DOHH2 (cell line): Measurements from ENCODE around the gene LETM1.

Experiments
- H3F3A ChIP-seq: fragments of 200-600 bp; sonication (generic), shearing (Covaris generic); 2 replicates; pipeline ENCODE4 v1.6.0; 2016; ENCODE audit warnings: antibody characterized with exemption, mild to moderate bottlenecking; ENCODE audit not compliant: control insufficient read depth, insufficient read depth
- H3K27ac ChIP-seq: fragments of 200-600 bp; sonication (generic); 2 replicates; pipeline ENCODE4 v1.5.1; 2014; ENCODE audit warnings: low read depth, mild to moderate bottlenecking, low read length, moderate library complexity
- H3K27me3 ChIP-seq: fragments of 200-600 bp; sonication (generic); 2 replicates; pipeline ENCODE4 v1.6.1; 2014; ENCODE audit warnings: mild to moderate bottlenecking, low read length, mixed read lengths; ENCODE audit not compliant: control insufficient read depth
- H3K36me3 ChIP-seq: fragments of 200-600 bp; sonication (generic); 2 replicates; pipeline ENCODE4 v1.6.1; 2014; ENCODE audit warnings: mild to moderate bottlenecking, low read length, moderate library complexity, mixed read lengths; ENCODE audit not compliant: control insufficient read depth
- H3K4me1 ChIP-seq: fragments of 200-600 bp; sonication (generic); 2 replicates; pipeline ENCODE4 v1.6.1; 2014; ENCODE audit warnings: mild to moderate bottlenecking, low read length, mixed read lengths; ENCODE audit not compliant: control insufficient read depth
- H3K4me2 ChIP-seq: fragments of 200-600 bp; sonication (generic); 2 replicates; pipeline ENCODE4 v1.6.0; 2014; ENCODE audit warnings: mild to moderate bottlenecking, low read length, moderate library complexity
- H3K4me3 ChIP-seq: fragments of 200-600 bp; sonication (generic); 2 replicates; pipeline ENCODE4 v1.5.1; 2014; ENCODE audit warnings: mild to moderate bottlenecking, low read length, mixed read lengths
- H3K79me2 ChIP-seq: fragments of 200-600 bp; sonication (generic); 2 replicates; pipeline ENCODE4 v1.6.1; 2014; ENCODE audit warnings: mild to moderate bottlenecking, low read length, mixed read lengths; ENCODE audit not compliant: control insufficient read depth
- H3K9me2 ChIP-seq: fragments of 200-600 bp; sonication (generic); replicated peaks from 2 replicates; pipeline ENCODE4 v1.6.1; 2014; ENCODE audit warnings: mild to moderate bottlenecking, low read length, mixed read lengths; ENCODE audit not compliant: control insufficient read depth
- H3K9me3 ChIP-seq: fragments of 200-600 bp; sonication (generic); 2 replicates; pipeline ENCODE4 v1.6.1; 2014; ENCODE audit warnings: antibody characterized with exemption, low read length, mixed read lengths; ENCODE audit not compliant: control insufficient read depth, insufficient read depth
- H4K20me1 ChIP-seq: fragments of 200-600 bp; sonication (generic); 2 replicates; pipeline ENCODE4 v1.6.0; 2014; ENCODE audit warnings: low read depth, mild to moderate bottlenecking, antibody characterized with exemption, low read length, moderate library complexity; ENCODE audit not compliant: control insufficient read depth, insufficient read depth
- EZH2phosphoT487 ChIP-seq: fragments of 200-600 bp; sonication (generic); IDR thresholded peaks from 2 replicates; pipeline ENCODE4 v1.6.1; 2017; ENCODE audit warnings: borderline replicate concordance, mild to moderate bottlenecking, antibody characterized with exemption, low read length, moderate library complexity, mixed read lengths
- TF ChIP-seq, protein P1 (sequence below): fragments of 200-600 bp; sonication (generic); IDR thresholded peaks from one replicate; pipeline ENCODE4 v1.5.1; 2014; ENCODE audit warnings: antibody characterized with exemption, mild to moderate bottlenecking, low read depth, low read length; ENCODE audit not compliant: poor library complexity, severe bottlenecking

Gene LETM1

DNA sequence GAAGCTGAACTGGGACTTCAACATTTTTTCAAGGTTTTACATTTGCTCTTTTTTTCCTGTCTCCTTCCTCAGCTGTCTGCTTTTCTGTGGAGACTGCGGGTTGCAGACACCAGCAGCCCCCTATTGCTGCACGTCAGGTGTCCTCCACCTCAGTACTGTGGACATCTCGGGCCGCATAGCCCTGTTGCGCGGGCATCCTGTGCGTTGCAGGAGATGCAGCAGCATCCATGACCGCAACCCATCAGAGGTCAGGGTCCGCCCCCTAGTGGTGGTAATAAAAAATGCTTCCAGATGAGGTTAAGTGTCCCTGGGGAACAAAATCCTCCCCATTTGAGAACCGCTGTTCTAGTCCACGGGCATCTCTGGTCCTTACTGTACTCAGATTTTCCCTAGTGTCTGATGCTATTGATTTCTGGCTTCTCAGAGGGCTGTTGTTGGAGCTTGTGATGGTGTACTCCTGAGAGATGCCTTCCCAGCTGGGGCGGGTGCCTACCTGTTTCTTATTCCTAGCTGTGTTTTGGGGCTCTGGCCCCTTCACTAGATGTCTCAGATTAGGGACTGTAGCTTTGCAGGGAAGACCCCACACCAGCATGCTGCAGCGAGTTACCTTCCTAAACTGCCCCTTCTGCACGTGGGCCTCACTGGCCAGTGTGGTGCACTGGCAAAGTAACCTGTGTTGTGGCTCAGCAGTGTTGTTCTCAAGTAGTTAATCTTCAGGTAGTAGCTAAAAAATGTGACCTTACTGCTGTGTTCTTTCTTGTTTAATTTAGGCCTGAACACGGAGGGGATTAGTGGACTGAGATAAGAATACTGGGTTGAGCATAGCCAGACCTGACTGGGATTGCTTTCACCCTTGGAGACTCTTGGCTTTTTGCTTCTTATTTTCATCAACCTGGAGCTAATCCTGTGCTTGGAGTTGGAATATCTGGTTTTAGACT is 43.5 kb upstream of the LETM1 start:
- peak overlapping the region; percentile 65 for H3K27ac ChIP-seq
- H3K36me3 ChIP-seq: peaks cover 67% of the 10 kb centered on the region

DNA sequence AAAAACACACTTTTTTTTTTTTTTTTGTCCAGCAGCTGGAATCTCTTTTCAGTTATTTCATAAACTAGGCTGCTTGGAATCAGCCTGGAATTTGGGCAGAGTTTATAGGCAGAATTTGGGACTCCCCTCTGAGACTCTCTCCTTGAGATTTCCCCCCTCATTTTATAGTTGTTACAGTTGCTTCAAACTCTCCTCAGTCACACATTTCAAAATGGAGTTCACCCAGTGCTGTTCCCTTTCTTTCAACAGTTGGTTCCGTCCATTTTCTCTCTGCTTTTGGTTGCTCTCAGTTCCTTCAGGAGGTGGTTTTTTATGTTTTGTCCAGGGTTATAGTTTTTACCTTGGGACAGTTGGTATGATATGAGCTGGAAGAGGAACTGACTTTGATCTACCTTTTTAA is 42.7 kb upstream of the LETM1 start:
- peaks cover 43% of the 10 kb centered on the region for H4K20me1 ChIP-seq
- no peaks in the 10 kb centered on the region for H3K9me2 ChIP-seq
- TF ChIP-seq, protein P1, sequence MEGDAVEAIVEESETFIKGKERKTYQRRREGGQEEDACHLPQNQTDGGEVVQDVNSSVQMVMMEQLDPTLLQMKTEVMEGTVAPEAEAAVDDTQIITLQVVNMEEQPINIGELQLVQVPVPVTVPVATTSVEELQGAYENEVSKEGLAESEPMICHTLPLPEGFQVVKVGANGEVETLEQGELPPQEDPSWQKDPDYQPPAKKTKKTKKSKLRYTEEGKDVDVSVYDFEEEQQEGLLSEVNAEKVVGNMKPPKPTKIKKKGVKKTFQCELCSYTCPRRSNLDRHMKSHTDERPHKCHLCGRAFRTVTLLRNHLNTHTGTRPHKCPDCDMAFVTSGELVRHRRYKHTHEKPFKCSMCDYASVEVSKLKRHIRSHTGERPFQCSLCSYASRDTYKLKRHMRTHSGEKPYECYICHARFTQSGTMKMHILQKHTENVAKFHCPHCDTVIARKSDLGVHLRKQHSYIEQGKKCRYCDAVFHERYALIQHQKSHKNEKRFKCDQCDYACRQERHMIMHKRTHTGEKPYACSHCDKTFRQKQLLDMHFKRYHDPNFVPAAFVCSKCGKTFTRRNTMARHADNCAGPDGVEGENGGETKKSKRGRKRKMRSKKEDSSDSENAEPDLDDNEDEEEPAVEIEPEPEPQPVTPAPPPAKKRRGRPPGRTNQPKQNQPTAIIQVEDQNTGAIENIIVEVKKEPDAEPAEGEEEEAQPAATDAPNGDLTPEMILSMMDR: no peak
- TF ChIP-seq EZH2phosphoT487: no peak
- H3K36me3 ChIP-seq: peaks cover 68% of the 10 kb centered on the region
- H3K4me1 ChIP-seq: peaks cover 49% of the 10 kb centered on the region
- peak overlapping the region; percentile 65 for H3K27ac ChIP-seq
- H3K79me2 ChIP-seq: peaks cover 99% of the 10 kb centered on the region
- H3K9me3 ChIP-seq: no peaks in the 10 kb centered on the region
- H3K27me3 ChIP-seq: no peaks in the 10 kb centered on the region
- H3K4me2 ChIP-seq: peak overlapping the region; percentile 43
- H3F3A ChIP-seq: peaks cover 23% of the 10 kb centered on the region
- peak overlapping the region; percentile 6; the same call in 1 of the 2 replicates for H3K4me3 ChIP-seq

More for the DNA sequence above, 43.5 kb upstream of the LETM1 start:
- Histone ChIP-seq H4K20me1 (peaks cover 41% of the 10 kb centered on the region), H3F3A (peaks cover 23% of the 10 kb centered on the region), H3K9me2 (no peaks in the 10 kb centered on the region), H3K79me2 (peaks cover 98% of the 10 kb centered on the region), H3K27me3 (no peaks in the 10 kb centered on the region), H3K4me2 (peak overlapping the region; percentile 43), H3K9me3 (no peaks in the 10 kb centered on the region), H3K4me3 (peak overlapping the region; percentile 15; the same call in 1 of the 2 replicates), H3K4me1 (peaks cover 48% of the 10 kb centered on the region)
- TF ChIP-seq, protein P1: peak; percentile 96
- no peak for TF ChIP-seq EZH2phosphoT487

DNA sequence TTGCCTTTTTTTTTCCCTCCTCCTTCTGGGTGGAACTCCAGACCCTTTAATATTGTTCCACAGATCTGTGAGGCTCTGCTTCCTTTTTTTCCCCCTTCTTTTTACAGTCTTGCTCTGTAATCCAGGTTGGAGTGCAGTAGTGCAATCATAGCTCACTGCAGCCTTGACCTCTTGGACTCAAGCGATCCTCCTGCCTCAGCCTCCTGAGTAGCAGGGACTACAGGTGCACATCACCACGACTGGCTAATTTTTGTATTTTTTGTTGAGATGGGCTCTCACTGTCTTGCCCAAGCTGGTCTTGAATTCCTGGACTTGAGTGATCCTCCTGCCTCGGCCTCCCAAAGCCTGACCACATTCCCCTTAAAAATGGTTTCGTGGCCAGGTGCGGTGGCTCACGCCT is 42.1 kb upstream of the LETM1 start:
- peaks cover 100% of the 10 kb centered on the region for H3K79me2 ChIP-seq
- peaks cover 69% of the 10 kb centered on the region for H3K36me3 ChIP-seq
- no peaks in the 10 kb centered on the region for H3K9me3 ChIP-seq
- no peaks in the 10 kb centered on the region for H3K27me3 ChIP-seq
- 0 out of 2 replicates have a peak overlapping the region, but pooled peaks have one; percentile 65 for H3K27ac ChIP-seq
- no peaks in the 10 kb centered on the region for H3K9me2 ChIP-seq
- TF ChIP-seq EZH2phosphoT487: no peak
- TF ChIP-seq, protein P1: no peak
- peaks cover 49% of the 10 kb centered on the region for H3K4me1 ChIP-seq
- no peak overlapping the region; the same call in 1 of the 2 replicates for H3K4me2 ChIP-seq
- H4K20me1 ChIP-seq: peaks cover 45% of the 10 kb centered on the region
- H3K4me3 ChIP-seq: no peak overlapping the region
- peaks cover 24% of the 10 kb centered on the region for H3F3A ChIP-seq
